Measurements from ENCODE around the gene FGFR2.

FGFR2 gene

DNA sequence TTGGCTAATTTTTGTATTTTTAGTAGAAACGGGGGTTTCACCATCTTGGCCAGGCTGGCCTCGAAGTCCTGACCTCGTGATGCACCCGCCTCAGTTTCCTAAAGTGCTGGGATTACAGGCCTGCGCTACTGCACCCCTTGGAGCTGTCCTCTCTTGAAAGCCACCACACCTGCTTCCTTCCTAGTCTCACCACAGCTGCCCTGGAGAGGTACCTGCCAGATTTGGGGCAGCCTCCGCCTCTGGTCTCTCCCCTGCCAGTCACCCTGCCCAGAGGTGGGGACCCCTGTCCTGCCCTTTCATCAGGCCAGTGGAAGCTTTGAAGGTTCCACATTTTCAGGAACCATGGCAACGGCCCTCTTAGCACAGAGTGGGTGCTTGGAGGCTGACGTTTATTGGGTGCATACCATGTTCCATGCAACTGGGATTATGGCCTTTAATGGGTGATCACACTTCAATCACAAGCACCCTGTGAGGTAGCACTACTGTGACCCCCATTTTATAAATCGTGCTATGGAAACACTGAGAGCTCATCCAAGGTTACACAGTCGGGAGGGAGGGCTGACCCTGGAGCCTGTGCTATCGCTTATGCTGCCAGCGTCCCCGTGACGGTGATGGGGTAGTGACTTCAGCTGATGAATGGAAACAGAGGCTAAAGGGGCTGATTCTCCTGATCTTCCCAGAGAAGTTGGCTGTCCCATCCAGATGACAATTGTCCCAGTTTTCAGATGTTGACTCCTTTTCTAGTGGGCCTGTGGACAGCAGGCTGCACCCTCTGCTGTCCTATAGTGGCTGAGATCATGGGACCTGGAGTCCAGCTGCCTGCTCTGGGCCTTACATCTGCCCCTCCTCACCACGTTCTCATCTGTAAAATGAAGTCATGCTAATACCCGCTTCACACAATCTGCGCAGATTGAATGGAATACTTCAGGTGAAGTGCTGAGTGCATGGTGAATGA is 11.5 kb upstream of the FGFR2 start:
- no peak for DNase-seq

DNA sequence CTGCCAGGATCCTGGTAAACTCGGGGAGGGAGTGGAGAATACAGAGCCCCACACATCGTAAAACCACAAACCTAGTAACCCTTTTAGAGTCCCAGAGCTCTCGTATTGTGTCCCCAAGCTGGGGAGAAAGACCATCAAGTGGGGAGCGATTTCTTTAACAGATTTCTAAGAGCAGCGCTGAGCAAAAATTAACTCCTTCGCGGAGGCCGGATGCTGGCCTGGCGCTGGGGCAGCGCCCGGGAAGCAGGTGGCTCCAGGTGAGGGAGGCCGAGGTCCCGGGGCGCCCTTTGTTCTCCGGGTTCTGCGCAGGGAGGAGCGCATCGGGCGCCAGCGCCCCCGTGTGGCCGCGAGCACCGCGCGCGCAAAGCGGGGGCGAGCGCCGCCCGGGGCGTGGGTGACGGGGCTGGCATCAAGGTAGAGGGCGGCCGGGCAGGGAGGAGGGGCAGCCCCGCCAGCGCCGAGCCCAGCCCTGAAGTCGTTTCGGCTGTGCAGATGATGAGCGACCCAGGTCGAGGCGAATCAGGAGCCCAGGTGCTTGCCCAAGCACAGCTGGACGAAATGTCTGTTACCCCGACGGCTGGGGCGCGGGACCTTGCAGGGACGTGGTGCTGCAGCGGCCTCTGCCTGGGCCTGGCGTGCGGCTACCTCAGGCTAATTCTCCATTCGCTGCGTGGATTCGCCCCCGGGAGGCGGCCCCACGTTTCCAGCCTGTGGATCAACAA is 10.4 kb upstream of the FGFR2 start:
- DNase-seq: peak in 1 of 2 experiments; percentile 70

DNA sequence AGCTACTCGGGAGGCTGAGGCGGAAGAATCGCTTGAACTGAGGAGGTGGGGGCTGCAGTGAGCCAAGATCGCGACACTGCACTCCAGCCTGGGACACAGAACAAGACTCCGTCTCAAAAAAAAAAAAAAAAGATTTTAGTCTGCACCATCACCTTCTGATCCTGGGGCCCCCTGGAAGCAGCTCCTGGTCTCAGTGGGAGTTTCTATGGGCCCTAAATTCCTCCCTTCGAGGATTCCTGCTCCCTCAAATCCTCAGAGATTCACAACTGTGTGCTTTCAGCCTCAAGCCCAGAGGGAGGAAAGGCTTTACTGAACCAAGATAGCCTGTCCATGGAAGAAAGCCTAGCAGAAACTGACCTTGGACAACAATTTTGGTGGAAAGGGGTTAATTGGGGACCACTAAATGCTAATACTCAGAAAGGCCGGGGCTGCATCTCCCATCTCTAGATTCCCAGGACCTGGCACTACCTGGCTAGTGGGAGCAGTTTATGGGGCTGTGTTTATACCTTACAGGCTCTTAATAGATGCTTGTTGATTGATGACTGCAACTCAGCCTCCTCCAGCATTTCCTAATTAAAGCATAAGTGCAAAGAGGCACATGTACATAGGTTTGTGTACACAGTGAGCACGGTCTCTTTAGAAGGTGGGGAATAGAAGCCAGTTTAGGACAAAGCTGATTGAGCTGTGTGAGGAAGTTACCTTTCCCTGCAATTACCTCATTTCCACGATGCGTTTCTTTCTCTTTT is 9.2 kb upstream of the FGFR2 start:
- no peak for DNase-seq

GRCh38 chr10:121605708-121606107 is 7.5 kb upstream of the FGFR2 start:
- DNase-seq: no peak

DNA sequence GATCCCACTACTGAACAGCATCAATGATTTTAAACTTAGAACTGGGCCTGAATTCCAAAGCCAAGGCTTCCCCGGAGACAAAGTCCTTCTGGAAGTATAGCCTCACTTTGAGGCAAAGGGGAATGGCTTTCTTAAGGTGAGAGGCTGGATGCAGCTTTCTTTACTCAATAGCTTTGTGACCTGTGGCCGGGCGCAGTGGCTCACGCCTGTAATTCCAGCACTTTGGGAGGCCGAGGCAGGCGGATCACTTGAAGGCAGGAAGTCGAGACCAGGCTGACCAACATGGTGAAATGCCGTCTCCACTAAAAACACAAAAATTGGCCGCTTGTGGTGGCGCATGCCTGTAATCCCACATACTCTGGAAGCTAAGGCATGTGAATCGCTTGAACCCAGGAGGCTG is 3.2 kb upstream of the FGFR2 start:
- no peak for DNase-seq

DNA sequence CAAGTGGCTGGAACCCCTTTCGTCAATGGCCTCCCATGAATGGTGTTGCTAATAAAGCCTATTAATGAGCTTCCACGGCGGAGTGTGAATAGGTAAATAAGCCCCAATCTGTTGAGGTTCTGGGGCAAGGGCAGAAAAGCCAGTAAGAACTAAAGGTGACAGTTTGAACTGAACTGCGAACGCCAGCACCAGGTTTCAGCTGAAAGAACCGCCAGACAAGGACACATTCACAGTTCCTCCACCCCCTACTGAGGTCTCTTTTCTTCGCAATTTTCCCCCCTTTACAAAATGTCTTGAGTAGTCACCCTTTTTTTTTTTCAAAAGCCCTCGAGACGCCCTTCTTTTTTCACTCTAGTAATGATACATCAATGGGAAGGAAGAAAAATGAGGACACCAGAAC is 2.4 kb upstream of the FGFR2 start:
- DNase-seq: no peak

DNA sequence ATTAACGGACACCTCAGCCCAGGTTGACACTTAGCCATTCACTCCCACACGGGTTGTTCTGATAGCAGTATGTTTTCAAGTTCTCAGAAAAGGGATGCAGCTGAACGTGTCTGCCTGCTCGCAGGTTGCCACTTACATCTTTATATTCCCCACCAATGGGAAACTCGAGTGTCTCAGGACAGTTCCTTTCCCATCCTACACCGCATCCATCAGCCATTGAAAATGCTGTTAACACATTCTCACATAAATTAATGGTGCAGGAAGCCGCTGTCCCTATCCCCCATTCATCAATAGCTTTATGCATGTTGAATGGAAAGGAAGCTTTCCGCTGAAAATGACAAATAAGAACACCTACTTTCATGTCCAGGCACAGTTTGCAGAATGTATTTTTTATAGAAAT is 1.7 kb upstream of the FGFR2 start:
- DNase-seq: no peak

- peak in 1 of 2 experiments; percentile 50 for DNase-seq
Observed at GRCh38 chr10:121597504-121598262, 561 bp downstream of the FGFR2 start.

DNA sequence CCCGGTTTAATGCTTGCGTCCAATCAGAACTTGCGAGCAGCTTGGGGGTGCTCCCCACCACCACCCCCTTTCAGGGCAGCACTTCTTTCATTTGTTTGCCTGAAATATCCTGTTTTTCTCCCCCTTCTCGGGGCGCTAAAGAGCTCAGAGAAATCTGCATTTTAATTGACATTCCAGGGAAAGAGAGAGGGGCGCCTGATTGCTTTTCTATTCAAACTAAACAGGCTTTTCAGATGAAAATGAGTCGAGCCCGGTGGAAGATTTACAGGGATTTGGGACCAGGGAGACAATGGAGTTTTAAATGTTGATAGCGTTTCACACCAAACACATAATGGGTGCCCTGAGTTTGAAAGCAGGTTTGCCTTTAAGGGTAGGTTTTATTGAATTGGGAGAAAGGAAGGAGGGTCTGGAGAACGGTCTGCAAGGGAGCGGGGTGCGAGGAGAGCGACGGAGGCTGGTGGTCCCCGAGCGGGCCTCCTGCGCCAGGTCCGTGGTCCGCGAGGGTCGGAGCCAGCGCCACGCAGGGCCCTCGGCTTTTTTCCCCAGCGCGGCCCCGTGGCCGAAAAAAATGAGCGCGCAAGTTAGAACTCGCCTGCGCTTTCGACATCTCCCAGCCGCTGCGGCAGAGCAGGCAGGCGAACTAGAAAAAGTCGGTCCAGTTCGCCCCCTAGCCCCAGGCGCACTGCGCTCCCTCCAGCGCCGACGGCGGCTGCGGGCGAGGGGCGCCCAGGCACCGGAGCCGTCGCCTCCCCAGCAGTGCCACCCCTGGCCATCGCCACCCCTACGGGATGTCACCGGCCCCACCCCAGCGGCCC is 1.3 kb downstream of the FGFR2 start:
- peak in 1 of 2 experiments; percentile 74 for DNase-seq

- DNase-seq: peak in 1 of 2 experiments; percentile 44
Observed at GRCh38 chr10:121595806-121596688, 2.2 kb downstream of the FGFR2 start.

DNA sequence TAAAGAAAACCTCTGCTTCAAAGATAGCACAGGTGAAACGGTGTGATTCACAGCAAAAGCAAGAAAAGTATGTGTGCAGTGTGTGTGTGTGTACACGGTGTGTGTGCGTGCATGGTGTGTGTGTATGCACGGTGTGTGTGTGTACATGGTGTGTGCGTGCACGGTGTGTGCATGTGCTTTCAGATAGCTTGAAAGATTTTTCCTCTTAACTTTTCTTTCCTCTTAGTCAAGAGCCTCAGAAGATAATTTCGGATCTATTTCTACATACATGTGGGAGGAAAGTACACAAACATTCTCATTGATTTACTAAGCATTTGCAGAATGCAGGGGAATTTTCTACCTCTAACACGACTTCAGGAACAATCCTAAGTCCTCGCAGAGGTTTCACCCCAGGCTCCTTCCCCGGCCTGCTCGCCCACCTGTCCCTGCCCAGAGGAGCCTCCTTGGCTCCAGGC is 2.9 kb downstream of the FGFR2 start:
- no peak for DNase-seq

GRCh38 chr10:121594623-121595350 is 3.5 kb downstream of the FGFR2 start:
- DNase-seq: peak in 1 of 2 experiments; percentile 50

- DNase-seq: no peak
Observed at GRCh38 chr10:121594076-121594475, 4.2 kb downstream of the FGFR2 start.

- DNase-seq: no peak
Observed at GRCh38 chr10:121593281-121594075, 4.8 kb downstream of the FGFR2 start.

- DNase-seq: no peak
Observed at GRCh38 chr10:121592155-121592890, 5.9 kb downstream of the FGFR2 start.

GRCh38 chr10:121591186-121591585 is 7.1 kb downstream of the FGFR2 start:
- DNase-seq: no peak

DNA sequence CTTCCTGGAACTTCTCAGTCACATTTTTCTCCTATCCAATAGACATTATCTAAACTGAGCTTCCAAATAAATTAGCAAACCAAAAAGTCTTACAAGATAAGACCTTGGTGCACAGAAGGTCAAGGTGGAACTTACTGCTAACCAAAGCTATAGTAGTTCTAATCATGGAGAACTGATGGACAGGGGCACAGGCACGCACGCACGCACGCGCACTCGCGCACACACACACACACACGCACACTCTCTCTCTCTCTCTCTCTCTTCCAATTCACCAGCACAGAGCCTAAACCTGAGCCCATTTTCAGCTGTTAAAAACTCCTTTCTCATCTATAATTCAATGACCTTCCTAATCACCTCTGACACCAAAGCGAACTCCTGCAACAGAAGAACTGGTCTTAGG is 7.5 kb downstream of the FGFR2 start:
- DNase-seq: no peak

DNA sequence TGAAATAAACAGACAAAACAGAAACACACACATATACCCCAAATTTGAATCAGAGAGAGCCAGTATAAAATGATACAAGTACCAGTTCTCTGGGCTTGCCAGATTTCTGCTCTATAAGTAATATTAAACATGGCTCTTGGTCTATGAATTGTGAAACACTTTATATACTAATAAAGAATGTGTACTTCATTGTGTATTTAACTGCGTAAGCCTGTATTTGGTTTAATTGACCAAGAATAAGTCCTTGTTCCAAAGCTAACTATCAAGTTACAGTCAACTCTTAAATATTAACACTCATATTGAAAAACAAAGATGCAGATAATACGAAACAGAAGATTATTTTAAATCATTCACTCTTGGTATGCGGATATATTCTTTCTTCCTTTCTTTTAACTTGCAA is 8.7 kb downstream of the FGFR2 start:
- DNase-seq: no peak
